Measurements from ENCODE around the gene CSF1. TPM values are rescaled to one million over a fixed set of nuclear protein-coding genes. Genes with fewer than 3 reads are reported as not detected.

CSF1 gene
- total RNA-seq, 1 donor from 2014 or later, result 28.9 TPM

- peaks cover 21% of the 10 kb centered on the region for H3K4me1 Mint-ChIP-seq
- DNase-seq (ENCODE audit: low spot score in 2 of 2, unreplicated experiment in 2 of 2), result no peak
- no peaks in the 10 kb centered on the region for H3K9me3 Mint-ChIP-seq
- H3K36me3 Mint-ChIP-seq, result no peaks in the 10 kb centered on the region
- no peak overlapping the region for H3K4me3 Mint-ChIP-seq
- no peak for TF ChIP-seq CTCF (IDR thresholded peaks at IDR 0.05; ENCODE audit: unreplicated experiment)
- no peaks in the 10 kb centered on the region for H3K27me3 Mint-ChIP-seq (ENCODE audit: low read depth)
- peak overlapping the region; percentile 3 for H3K27ac Mint-ChIP-seq
Observed at GRCh38 chr1:109890115-109890953, 20.3 kb upstream of the CSF1 start.

GRCh38 chr1:109891930-109892329 is 18.7 kb upstream of the CSF1 start:
- Mint-ChIP-seq H3K36me3 (no peaks in the 10 kb centered on the region), H3K27ac (no peak overlapping the region), H3K27me3 (ENCODE audit: low read depth) (no peaks in the 10 kb centered on the region), H3K4me3 (no peak overlapping the region), H3K9me3 (no peaks in the 10 kb centered on the region), H3K4me1 (peaks cover 21% of the 10 kb centered on the region)
- TF ChIP-seq CTCF (IDR thresholded peaks at IDR 0.05; ENCODE audit: unreplicated experiment), result no peak
- DNase-seq (ENCODE audit: low spot score in 2 of 2, unreplicated experiment in 2 of 2), result no peak

GRCh38 chr1:109892561-109893368 is 17.9 kb upstream of the CSF1 start:
- peak in 1 of 2 experiments; percentile 51 for DNase-seq (ENCODE audit: low spot score in 2 of 2, unreplicated experiment in 2 of 2)
- no peaks in the 10 kb centered on the region for H3K27me3 Mint-ChIP-seq (ENCODE audit: low read depth)
- peak overlapping the region; percentile 60 for H3K27ac Mint-ChIP-seq
- H3K36me3 Mint-ChIP-seq, result no peaks in the 10 kb centered on the region
- no peaks in the 10 kb centered on the region for H3K9me3 Mint-ChIP-seq
- no peak for TF ChIP-seq CTCF (IDR thresholded peaks at IDR 0.05; ENCODE audit: unreplicated experiment)
- peaks cover 21% of the 10 kb centered on the region for H3K4me1 Mint-ChIP-seq
- no peak overlapping the region for H3K4me3 Mint-ChIP-seq

- H3K4me3 Mint-ChIP-seq, result no peak overlapping the region
- H3K27me3 Mint-ChIP-seq (ENCODE audit: low read depth), result no peaks in the 10 kb centered on the region
- no peak for TF ChIP-seq CTCF (IDR thresholded peaks at IDR 0.05; ENCODE audit: unreplicated experiment)
- peaks cover 21% of the 10 kb centered on the region for H3K4me1 Mint-ChIP-seq
- no peaks in the 10 kb centered on the region for H3K9me3 Mint-ChIP-seq
- no peak overlapping the region for H3K27ac Mint-ChIP-seq
- H3K36me3 Mint-ChIP-seq, result no peaks in the 10 kb centered on the region
- no peak for DNase-seq (ENCODE audit: low spot score in 2 of 2, unreplicated experiment in 2 of 2)
Observed at GRCh38 chr1:109893532-109894171, 17.0 kb upstream of the CSF1 start.

- no peak for TF ChIP-seq CTCF (IDR thresholded peaks at IDR 0.05; ENCODE audit: unreplicated experiment)
- no peaks in the 10 kb centered on the region for H3K27me3 Mint-ChIP-seq (ENCODE audit: low read depth)
- DNase-seq (ENCODE audit: low spot score in 2 of 2, unreplicated experiment in 2 of 2), result no peak
Observed at GRCh38 chr1:109894823-109895719, 15.6 kb upstream of the CSF1 start.

More at GRCh38 chr1:109894823-109895719, 15.6 kb upstream of the CSF1 start:
- Mint-ChIP-seq H3K9me3 (no peaks in the 10 kb centered on the region), H3K36me3 (no peaks in the 10 kb centered on the region), H3K4me1 (peaks cover 19% of the 10 kb centered on the region), H3K27ac (no peak overlapping the region), H3K4me3 (no peak overlapping the region)
